Gastroesophageal sphincter (tissue), 3 donors: ENCODE measurements around the gene WNT10A.

ENCODE experiments used
- POLR2A ChIP-seq, 2 donors: fragments of 450-650 bp; IDR thresholded peaks; one replicate each; pipeline ENCODE4 v1.6.1; 2017; ENCODE audit warnings: antibody characterized with exemption in 2 of 2, mild to moderate bottlenecking in 2 of 2, moderate library complexity in 1 of 2
- POLR2AphosphoS5 ChIP-seq: sonication (generic); formaldehyde crosslinking; IDR thresholded peaks from one replicate; pipeline ENCODE4 v1.6.1; 2017; ENCODE audit warnings: antibody characterized with exemption
- TF ChIP-seq, protein P1 (sequence below), 4 experiments: fragments of 200-600 bp in 2 of 4; fragments of 450-650 bp in 2 of 4; sonication (generic) in 1 of 4; IDR thresholded peaks; one replicate each; pipeline ENCODE4 v1.5.1; 2017 to 2019; ENCODE audit warnings: antibody characterized with exemption in 4 of 4, mild to moderate bottlenecking in 2 of 4, moderate library complexity in 2 of 4

- TF ChIP-seq, protein P1, sequence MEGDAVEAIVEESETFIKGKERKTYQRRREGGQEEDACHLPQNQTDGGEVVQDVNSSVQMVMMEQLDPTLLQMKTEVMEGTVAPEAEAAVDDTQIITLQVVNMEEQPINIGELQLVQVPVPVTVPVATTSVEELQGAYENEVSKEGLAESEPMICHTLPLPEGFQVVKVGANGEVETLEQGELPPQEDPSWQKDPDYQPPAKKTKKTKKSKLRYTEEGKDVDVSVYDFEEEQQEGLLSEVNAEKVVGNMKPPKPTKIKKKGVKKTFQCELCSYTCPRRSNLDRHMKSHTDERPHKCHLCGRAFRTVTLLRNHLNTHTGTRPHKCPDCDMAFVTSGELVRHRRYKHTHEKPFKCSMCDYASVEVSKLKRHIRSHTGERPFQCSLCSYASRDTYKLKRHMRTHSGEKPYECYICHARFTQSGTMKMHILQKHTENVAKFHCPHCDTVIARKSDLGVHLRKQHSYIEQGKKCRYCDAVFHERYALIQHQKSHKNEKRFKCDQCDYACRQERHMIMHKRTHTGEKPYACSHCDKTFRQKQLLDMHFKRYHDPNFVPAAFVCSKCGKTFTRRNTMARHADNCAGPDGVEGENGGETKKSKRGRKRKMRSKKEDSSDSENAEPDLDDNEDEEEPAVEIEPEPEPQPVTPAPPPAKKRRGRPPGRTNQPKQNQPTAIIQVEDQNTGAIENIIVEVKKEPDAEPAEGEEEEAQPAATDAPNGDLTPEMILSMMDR (IDR thresholded peaks at IDR 0.05) = no peak
- TF ChIP-seq POLR2AphosphoS5 (no peak), POLR2A (IDR thresholded peaks at IDR 0.05) (no peak)
Measured at GRCh38 chr2:218851286-218851685, 29.4 kb upstream of the WNT10A start.
